Panc1 (cell line): ENCODE measurements around the gene LRRIQ1. TPM values are rescaled to one million over a fixed set of nuclear protein-coding genes. Genes with fewer than 3 reads are reported as not detected.
"Not testable (repeated sequence)": the region's sequence is repeated elsewhere in the genome, so short reads cannot be mapped to it uniquely, and the experiment has no call there.

Experiments used
- ATAC-seq: fragments of 200-7000 bp; cut with Tn5 transposase; 2 replicates; pipeline ENCODE4 v1.9.1; 2020; ENCODE audit warnings: mild to moderate bottlenecking, moderate library complexity
- BruUV-seq: library from RNA; stranded (reverse); fragments of 400-500 nt; replicated peaks from 2 replicates; lab custom pipeline; 2021; lab: Mats Ljungman, UMichigan
- CTCF ChIA-PET: fragments of 300-600 bp; sonication (Branson Sonifier 250); formaldehyde crosslinking; loops from one replicate; lab custom pipeline; 2022; ENCODE audit warnings: antibody characterized with exemption; lab: Charles Lee
- POLR2A ChIA-PET: fragments of 300-600 bp; sonication (Branson Sonifier 250); formaldehyde crosslinking; loops from one replicate; lab custom pipeline; 2022; ENCODE audit warnings: antibody characterized with exemption; lab: Charles Lee
- DNase-seq: peaks from one replicate; pipeline ENCODE4 v3.0.0-alpha.2; 2010; ENCODE audit warnings: low read depth, low spot score
- H3K27ac ChIP-seq: 2 replicates; pipeline ENCODE4 v1.5.1; 2011; ENCODE audit warnings: mild to moderate bottlenecking, low read length, inconsistent platforms
- H3K27me3 ChIP-seq: fragments of 200-500 bp; sonication (Bioruptor generic); 2 replicates; pipeline ENCODE4 v1.6.0; 2014; ENCODE audit warnings: low read length, inconsistent platforms; ENCODE audit not compliant: control insufficient read depth, insufficient read depth
- H3K36me3 ChIP-seq: fragments of 200-500 bp; sonication (Bioruptor generic); 2 replicates; pipeline ENCODE4 v1.5.1; 2014; ENCODE audit warnings: inconsistent platforms, mild to moderate bottlenecking, low read length, moderate library complexity; ENCODE audit not compliant: control insufficient read depth, insufficient read depth
- H3K4me1 ChIP-seq: 2 replicates; pipeline ENCODE4 v1.5.1; 2011; ENCODE audit warnings: inconsistent platforms, mild to moderate bottlenecking, low read length, moderate library complexity; ENCODE audit not compliant: control insufficient read depth, insufficient read depth
- H3K4me3 ChIP-seq, 2 experiments: 2 replicates each; pipeline ENCODE4 v1.5.1; 2011 to 2012; ENCODE audit warnings: low read depth in 2 of 2, low read length in 2 of 2, mild to moderate bottlenecking in 2 of 2, inconsistent platforms in 1 of 2, moderate library complexity in 1 of 2
- H3K9me3 ChIP-seq: fragments of 200-500 bp; sonication (Bioruptor generic); 2 replicates; pipeline ENCODE4 v1.5.1; 2014; ENCODE audit warnings: low read depth, mild to moderate bottlenecking, inconsistent platforms, low read length, moderate library complexity; ENCODE audit not compliant: control insufficient read depth, insufficient read depth
- POLR2AphosphoS5 ChIP-seq: IDR thresholded peaks from 2 replicates; pipeline ENCODE4 v1.6.1; 2012; ENCODE audit warnings: mild to moderate bottlenecking, low read depth, low read length, moderate library complexity
- REST ChIP-seq, 2 experiments: IDR thresholded peaks; 2 replicates each; pipeline ENCODE4 v1.6.1; 2011 to 2012; ENCODE audit warnings: low read depth in 2 of 2, control low read depth in 1 of 2, low read length in 1 of 2, mild to moderate bottlenecking in 1 of 2, moderate library complexity in 1 of 2; ENCODE audit not compliant: insufficient read depth in 1 of 2
- SIN3A ChIP-seq: IDR thresholded peaks from 2 replicates; pipeline ENCODE4 v1.6.1; 2012; ENCODE audit warnings: low read depth, mild to moderate bottlenecking, low read length, moderate library complexity, borderline replicate concordance; ENCODE audit not compliant: insufficient read depth
- TCF7L2 ChIP-seq: IDR thresholded peaks from 2 replicates; pipeline ENCODE4 v1.6.1; 2011; ENCODE audit warnings: mild to moderate bottlenecking, low read depth, low read length, inconsistent platforms
- in situ Hi-C: cut with HindIII; loops from 2 replicates; pipeline ENCODE4 v1.10.0; 2016; ENCODE audit warnings: low sequenced_read_pairs, low pct_unique_long_range_greater_than_20kb
- intact Hi-C: fragments of 100-400 bp; cut with micrococcal nuclease; formaldehyde crosslinking; loops from one replicate; pipeline ENCODE4 v1.10.0; 2022; ENCODE audit not compliant: unreplicated experiment
- total RNA-seq: library from RNA; stranded (reverse); gene quantifications from one replicate; pipeline ENCODE4 v1.2.1, GENCODE V29; 2021; ENCODE audit not compliant: unreplicated experiment
- TF ChIP-seq, protein P1 (sequence below): fragments of 450-650 bp; IDR thresholded peaks from 2 replicates; pipeline ENCODE4 v1.5.1; 2017; ENCODE audit warnings: mild to moderate bottlenecking

LRRIQ1 gene
- total RNA-seq, 1 experiment from 2014 or later, result 0.15 TPM

DNA sequence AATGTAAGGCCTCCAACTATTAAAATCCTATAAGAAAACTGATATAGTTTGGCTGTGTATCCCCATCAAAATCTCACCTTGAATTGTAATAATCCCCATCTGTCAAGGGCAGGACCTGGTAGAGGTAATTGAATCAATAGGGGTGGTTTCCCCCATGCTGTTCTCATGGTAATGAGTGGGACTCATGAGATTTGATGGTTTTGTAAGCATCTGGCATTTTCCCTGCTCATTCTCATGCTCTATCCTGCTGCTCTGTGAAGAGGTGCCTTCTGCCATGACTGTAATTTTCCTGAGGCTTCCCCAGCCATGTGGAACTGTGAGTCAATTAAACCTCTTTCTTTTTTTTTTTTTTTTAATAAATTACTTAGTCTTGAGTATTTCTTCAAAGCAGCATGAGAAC, 31.9 kb upstream of the LRRIQ1 start:
- H3K27ac ChIP-seq, result no peak overlapping the region
- DNase-seq (no peak), ATAC-seq (no peak)
- in situ Hi-C loops, result no loop called here
- H3K36me3 ChIP-seq, result no peaks in the 10 kb centered on the region
- H3K27me3 ChIP-seq, result no peaks in the 10 kb centered on the region
- H3K4me3 ChIP-seq, result no peak overlapping the region
- TF ChIP-seq REST (IDR thresholded peaks at IDR 0.05; ENCODE audit: insufficient read depth in 1 of 2, low read depth in 2 of 2, low read length in 1 of 2) (no peak), SIN3A (no peak), POLR2AphosphoS5 (no peak), TCF7L2 (no peak)
- TF ChIP-seq, protein P1, sequence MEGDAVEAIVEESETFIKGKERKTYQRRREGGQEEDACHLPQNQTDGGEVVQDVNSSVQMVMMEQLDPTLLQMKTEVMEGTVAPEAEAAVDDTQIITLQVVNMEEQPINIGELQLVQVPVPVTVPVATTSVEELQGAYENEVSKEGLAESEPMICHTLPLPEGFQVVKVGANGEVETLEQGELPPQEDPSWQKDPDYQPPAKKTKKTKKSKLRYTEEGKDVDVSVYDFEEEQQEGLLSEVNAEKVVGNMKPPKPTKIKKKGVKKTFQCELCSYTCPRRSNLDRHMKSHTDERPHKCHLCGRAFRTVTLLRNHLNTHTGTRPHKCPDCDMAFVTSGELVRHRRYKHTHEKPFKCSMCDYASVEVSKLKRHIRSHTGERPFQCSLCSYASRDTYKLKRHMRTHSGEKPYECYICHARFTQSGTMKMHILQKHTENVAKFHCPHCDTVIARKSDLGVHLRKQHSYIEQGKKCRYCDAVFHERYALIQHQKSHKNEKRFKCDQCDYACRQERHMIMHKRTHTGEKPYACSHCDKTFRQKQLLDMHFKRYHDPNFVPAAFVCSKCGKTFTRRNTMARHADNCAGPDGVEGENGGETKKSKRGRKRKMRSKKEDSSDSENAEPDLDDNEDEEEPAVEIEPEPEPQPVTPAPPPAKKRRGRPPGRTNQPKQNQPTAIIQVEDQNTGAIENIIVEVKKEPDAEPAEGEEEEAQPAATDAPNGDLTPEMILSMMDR, result no peak
- ChIA-PET POLR2A (no interaction called here), CTCF (no interaction called here)
- H3K9me3 ChIP-seq, result no peaks in the 10 kb centered on the region
- intact Hi-C loops, result no loop called here
- no TSS peak for BruUV-seq
- H3K4me1 ChIP-seq, result no peaks in the 10 kb centered on the region

DNA sequence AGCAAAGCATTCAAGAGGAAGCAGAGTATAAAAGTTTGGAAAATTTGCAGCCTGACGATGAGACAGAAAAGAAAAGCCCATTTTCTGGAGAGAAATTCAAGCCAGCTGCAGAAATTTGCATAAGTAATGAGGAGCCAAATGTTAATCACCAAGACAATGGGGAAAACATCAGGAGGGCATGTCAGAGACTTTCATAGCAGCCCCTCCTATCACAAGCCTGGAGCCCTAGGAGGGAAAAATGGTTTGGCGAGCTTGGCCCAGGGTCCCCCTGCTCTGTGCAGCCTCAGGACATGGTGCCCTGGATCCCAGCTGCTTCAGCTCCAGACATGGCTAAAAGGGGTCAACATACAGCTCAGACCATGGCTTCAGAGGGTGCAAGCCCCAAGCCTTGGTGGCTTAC, 31.1 kb upstream of the LRRIQ1 start:
- H3K9me3 ChIP-seq, in situ Hi-C loops, ATAC-seq, DNase-seq, H3K4me1 ChIP-seq, H3K4me3 ChIP-seq, H3K27me3 ChIP-seq, POLR2A ChIA-PET, intact Hi-C loops, H3K27ac ChIP-seq, CTCF ChIA-PET, H3K36me3 ChIP-seq, BruUV-seq: not testable (repeated sequence)

DNA sequence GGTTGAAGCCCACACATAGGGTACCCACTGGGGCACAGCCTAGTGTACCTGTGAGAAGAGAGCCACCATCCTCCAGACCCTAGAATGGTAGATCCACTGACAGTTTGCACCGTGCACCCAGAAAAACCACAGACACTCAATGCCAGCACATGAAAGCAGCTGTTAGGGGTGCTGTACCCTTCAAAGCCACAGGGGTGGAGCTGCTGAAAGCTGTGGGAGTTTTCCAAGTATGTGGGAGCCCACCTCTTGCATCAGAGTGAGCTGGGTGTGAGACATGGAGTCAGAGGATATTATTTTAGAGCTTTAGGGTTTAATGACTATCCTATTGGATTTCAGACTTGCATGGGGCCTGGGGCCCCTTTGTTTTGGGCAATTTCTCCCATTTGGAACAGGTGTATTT, 30.5 kb upstream of the LRRIQ1 start:
- no peak overlapping the region for H3K27ac ChIP-seq
- TF ChIP-seq TCF7L2 (no peak), SIN3A (no peak), REST (IDR thresholded peaks at IDR 0.05; ENCODE audit: insufficient read depth in 1 of 2, low read depth in 2 of 2, low read length in 1 of 2) (no peak), POLR2AphosphoS5 (no peak)
- TF ChIP-seq, protein P1, result no peak
- no peaks in the 10 kb centered on the region for H3K9me3 ChIP-seq
- no peak for ATAC-seq
- no peaks in the 10 kb centered on the region for H3K27me3 ChIP-seq
- ChIA-PET POLR2A (no interaction called here), CTCF (no interaction called here)
- DNase-seq, result no peak
- no peaks in the 10 kb centered on the region for H3K4me1 ChIP-seq
- intact Hi-C loops, result no loop called here
- no peak overlapping the region for H3K4me3 ChIP-seq
- BruUV-seq, result no TSS peak
- no peaks in the 10 kb centered on the region for H3K36me3 ChIP-seq
- in situ Hi-C loops, result no loop called here
